NCI-H1436 treated with DMSO at 0.1 percent for 48 hours (cell line): ENCODE results near the gene SNX32.
A peak's percentile ranks its signal among the peaks of the same experiment; 100 is the strongest.

ENCODE experiments used
- DNase-seq: peaks from one replicate; lab custom pipeline; 2025; lab: John Stamatoyannopoulos, UW

Gene SNX32

DNA sequence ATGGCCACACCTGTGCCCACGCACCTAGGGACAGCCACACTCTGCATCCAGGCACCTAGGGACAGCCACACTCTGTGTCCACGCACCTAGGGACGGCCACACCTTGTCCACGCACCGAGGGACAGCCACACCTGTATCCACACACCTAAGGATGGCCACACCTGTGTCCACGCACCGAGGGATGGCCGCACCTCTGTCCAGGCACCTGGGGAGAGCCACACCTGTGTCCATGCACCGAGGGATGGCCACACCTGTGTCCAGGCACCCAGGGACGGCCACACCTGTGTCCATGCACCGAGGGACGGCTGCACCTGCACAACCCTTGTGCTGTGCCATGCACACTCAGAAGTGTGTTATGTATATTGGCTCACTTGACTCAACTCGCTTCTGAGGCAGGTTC lies 36.1 kb upstream of the SNX32 start:
- no peak for DNase-seq

DNA sequence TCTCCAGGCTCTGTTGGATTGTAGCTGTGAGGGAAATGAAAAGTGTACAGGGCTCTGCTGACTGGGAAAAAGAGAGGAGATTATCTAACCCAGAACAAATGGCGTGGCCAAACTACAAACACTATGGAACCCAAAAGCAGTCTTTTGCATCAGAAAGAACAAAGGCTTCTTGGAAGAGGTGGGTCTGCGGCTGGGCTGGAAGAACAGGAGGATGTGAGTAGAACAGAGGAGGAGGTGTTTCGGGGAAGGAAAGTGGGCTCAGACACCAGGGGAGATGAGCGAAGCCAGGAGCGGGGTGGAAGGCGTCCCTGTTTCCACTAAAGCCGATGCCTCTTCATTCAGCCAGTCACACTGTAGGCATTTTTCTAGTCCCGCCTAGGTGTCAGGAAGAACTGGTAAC lies 34.9 kb upstream of the SNX32 start:
- DNase-seq: no peak

DNA sequence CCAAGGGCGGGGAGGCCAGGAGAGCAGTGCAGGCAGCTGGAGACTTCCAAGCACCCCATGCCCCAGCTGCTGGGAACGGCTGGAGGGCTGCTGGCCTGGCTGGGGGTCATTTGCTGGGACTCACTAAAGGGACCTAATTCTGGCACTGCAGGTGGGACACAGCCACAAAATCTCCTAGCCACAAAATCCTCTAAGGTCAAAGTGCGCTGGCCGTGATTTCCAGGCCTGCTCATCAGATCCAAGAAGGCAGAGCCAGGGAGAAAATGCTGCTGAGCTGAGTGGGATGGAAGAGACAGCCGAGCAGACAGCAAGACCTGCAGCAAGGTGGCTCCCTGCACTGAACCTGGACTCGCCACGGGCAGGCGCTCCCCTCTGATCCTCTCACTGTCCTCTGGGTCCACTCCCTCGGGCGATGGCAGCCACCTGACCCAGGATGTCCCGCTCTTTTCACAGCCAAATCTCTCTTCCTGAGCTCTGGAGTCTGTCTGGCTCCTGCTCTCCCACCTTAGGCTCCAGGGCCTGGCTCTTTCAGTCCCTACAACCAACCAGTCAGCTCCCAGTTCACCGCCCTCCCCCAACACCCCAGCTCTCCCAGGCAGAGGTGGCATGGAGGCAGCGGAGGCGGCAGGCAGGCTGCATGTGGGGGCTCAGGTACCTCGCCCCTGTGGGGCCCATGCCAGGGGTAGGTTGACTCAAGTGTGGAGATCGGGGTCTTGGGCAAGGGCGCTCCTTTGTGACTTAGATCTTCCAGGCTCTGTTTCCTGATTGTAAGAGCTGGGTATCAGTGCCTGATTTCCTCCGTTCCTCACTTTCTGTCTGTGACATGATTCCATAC lies 32.4 kb upstream of the SNX32 start:
- DNase-seq: no peak

DNA sequence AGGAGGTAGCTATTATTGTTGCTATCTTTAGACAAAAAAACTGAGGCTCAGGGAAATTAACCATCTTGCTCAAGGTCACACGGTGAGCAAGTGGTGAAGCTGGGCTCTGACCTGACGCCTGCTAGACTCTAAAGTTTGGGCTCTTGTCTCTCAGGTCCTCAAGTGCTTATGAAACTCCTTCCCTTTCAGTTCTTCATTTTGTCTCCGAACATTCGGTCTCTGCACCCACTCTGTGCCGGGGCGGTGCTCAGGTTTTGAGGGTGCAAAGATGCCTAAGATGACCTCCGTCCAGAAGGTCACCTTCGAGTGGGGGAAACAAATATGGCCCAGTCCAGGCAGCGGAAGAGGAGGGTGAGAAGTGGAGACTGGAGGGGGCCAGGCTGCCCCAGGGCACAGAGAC lies 30.9 kb upstream of the SNX32 start:
- no peak for DNase-seq

DNA sequence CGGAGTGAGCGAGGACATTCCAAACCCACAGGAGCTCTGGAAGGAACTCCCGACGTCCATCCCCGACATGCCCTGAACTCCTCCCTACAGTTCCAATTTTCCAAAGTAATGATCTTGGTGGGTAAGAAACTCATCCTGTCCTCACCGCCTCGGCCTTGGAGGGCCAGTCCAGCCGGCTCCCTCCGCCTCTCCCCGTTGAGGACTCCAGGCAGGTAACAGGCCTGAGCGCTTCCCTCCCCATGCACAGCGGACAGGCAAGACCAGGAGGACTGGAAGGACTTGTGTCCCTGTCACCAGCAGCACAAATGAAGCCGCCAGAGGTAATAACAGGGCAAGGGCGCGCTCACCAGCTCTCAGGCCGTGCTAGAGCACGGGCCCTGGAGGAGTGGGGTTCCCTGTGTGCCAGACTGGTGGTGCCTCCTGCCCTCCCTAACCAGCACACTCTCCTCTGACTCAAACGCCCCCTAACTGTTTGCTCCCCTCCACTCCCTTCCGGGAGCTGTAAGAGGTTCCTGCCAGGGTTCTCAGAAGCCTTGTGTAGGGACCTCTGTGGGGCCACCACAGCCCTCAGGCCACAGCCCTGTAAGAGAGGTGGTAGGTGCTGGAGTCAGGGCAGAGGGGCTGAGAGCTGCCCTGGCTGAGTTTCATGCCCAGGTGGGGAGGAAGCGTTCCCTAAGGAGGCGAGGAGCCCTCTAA lies 29.8 kb upstream of the SNX32 start:
- no peak for DNase-seq

DNA sequence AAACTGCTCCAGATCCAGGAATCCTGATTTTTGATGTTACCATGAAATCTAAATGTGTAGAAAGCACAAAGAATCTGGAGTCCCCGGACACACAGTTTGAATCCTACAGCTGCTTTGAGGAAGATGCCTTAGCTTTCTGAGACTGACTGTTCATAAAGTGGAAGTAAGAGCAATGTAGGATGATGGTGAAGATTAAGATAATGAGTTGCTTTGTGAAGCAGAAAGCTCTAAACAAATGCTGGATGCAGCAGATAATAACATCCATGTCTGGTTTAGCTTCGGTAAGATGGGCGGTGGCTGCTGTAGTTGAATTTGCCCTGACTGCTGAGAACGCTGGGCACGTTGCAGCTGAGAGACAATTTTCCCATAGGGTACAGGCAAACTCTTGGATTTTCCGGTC lies 26.8 kb upstream of the SNX32 start:
- no peak for DNase-seq

DNA sequence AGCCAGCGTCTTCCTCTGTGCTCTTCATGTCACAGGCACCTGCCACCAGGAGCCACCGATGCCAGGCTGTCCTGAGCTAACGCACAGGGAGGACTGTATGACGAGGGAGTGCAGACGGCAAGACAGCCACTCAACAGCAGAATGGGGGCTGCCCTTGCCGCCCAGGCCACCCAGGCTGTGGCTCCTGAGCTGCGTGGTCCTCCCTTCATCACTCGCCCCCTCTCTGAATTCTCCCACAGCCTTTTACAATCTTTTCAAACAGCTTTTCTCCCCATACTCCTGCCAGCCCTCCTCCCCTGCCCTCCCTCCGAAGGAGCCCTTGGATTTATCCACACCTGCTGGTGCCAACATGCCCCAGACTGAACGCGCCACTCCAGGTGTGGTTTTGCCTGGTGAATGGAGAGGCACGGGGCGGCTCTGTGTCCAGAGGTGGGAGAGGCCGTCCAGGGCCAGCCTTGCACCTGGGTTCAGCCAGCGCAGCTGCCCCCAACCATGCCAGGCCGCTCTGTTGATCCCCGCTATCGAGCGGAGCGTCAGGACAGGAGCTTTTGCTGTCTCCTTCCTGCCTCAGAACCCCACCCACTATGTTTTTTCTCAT lies 24.9 kb upstream of the SNX32 start:
- no peak for DNase-seq

DNA sequence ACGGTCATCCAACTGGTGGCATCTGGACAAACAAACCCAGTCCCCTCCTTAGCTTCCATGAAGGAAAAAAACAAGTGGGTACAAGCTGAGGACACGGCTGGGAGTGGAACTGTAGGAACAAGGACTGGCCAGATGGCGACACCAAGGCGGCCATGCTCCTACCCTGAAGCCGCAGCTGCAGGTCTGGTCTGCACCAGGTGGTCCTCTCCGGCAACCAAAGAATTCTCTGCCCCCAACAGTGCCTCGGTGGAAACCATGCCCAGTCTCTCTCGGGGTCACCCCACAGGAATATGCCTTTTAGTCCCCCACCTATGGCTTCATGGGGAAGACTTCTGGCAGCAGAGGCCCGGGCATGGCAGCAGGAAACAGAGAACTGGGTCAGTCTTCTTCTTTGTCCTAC lies 24.3 kb upstream of the SNX32 start:
- no peak for DNase-seq

DNA sequence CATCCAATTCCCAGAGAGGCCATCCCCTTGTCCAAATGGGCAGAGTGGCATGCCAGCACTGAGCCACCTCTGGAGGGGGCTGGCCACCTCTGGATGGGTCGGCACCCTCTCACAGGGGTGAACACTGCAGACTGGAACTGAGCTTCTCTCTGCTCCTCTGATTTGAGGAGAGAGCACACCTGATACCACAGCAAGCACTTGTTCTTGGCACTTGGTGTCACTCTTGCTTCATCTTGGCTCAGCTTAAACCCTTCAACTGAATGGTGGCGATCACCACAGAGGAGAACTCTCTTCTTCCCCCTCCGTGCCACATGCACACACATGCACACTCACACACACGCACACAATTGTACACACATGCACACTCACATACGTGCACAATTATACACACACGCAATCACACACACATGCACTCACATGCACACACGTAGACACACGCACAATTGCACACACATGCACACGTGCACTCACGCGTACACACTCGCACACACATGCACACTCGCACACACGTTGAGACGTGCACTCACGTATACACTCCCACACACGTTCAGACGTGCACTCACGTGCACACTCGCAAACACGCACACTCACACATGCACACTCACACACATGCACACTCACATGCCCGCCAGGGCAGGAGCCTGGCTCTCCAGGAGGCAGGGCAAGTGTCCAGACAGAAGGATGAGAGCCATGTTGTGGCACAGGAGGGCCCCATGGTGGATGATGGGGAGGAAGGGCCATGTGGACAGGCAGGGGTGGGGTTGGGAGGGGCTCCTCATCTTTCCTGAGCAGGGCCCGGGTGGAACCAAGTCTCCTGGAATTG lies 23.5 kb upstream of the SNX32 start:
- DNase-seq: no peak

DNA sequence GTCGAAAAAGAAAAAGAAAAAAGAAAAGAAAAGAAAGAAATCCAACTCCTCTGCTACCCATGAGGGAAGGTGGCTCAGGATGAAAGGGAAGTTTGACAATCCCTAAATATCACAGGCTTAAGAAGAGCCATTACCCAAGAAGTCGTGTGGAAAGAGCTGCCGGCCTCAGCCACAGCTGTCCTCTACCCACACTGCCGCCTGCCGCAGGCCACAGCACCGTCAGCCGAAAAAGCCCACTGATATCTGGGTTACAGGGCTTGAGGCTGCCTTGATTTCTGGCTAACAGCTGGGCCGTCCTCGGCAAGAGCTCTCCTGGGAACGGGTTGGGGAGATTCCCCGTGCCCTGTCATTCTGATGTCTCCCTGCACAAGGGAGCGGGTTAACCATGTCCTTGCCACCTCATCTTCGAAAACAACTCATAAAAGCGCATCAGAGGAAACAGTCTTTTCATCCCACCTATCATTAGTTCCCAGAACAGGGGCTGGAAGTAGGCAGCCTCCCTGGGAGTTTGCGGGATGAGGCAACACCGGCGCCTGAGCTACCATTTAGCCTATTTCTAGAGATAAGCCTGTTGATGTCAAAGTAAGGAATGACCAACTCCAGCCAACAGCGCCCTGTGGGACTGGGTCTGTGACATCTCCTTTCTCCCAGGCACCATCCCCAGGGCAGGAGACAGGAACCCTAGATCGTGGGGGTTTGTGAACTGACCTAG lies 21.8 kb upstream of the SNX32 start:
- no peak for DNase-seq

DNA sequence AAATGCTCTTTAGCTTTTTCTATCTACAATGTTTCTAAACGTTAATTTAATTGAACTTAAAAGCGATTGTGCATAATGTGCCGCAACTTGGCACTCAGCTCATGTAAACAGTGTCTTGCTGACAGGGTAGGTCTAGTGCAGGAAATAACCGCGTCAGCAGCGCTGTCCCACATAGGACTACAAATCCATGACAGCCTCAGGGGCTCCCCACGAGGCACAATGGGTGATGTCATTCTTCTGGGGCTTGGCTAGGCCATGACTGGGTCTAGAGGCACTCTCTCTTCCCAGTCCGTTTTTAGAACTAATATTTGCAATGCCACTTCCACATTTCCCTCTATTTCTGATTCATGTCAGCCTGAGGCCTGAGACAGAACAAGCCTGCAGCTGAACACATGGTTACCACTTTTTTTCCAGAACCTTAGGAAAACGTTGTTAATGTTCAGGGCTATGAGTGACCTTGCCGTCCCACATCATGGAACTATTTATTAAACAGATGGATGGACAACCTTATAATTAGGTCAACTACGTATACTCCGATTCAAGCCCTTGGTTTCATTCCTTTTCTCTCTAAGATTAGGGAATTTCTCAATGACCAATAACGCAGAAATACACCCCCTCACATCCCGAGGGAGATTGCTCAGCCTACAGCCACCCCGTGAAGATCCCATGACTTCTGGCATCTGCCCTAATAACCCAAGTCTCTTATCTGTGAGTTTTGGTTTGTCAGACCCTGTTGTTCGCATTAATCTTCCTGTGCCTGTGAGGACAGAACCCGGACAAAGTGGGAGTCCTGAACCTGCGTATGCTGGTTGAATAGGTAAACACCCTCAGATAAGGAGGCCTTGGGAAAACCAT lies 19.4 kb upstream of the SNX32 start:
- DNase-seq: no peak

DNA sequence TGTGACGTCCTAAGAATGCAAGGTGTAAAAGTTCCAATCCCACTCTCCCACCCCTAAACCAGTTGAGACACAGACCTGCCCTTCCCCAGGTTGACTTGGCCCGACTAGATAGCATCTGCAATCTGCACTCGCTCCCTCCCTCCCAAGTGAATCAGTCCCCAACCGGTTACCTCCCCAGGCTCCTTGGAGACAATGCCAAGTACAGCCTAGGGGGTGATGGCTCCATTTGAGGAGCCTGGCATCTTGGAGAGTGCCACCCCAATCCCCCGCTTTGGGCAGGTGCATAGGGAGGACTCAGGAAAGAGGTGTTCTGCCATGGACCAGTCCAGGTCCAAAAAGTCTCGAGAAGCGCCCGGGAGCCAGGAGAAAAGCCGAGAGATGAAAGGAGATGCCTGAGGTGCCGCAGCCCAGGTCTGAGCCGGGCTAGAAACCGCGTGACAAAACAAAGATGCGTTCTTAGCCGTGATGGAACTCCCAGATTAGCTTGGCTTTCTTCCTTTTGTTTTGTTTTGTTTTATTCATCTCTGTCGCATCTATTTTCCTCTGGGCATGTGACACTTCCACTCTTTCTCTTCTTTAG lies 18.7 kb upstream of the SNX32 start:
- no peak for DNase-seq

DNA sequence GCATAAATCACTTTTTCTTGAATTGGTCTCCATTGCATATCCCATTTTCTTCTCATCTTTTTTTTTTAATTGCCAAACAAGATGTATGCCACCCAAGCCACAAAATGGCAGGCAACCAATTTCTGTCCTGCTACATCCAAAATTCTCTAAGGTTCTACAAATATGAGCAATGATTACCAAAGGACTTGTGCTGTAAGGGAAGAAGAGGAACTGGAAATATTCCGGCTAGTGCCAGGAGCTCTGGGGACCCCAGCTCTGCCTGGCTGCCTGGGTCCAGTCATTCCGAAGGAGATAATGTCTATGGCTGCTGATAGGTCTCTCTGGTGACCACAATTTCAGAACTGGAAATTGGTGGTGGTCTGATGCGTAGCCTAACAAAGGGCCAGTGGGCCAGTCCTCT lies 17.1 kb upstream of the SNX32 start:
- no peak for DNase-seq

DNA sequence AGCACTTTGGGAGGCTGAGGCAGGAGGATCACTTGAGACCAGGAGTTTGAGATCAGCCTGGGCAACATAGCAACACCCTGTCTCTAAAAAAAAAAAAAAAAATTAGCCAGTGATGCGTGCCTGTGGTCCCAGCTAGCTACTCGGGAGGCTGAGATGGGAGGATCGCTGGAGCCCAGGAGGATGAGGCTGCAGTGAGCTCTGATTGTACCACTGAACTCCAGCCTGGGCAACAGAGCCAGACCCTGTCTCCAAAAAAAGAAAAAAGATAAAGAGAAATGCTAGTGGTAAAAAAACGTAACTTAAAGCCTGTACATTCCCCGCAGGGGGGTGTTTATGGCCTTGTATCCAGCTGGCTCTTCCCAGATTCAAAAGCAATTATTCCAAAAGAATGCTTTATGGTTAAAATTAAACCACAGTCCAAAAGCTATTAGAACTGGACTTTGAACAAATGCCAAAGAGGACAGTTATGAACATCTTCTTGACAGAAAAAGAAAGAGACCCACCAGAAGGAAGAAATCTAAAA lies 16.4 kb upstream of the SNX32 start:
- DNase-seq: no peak

DNA sequence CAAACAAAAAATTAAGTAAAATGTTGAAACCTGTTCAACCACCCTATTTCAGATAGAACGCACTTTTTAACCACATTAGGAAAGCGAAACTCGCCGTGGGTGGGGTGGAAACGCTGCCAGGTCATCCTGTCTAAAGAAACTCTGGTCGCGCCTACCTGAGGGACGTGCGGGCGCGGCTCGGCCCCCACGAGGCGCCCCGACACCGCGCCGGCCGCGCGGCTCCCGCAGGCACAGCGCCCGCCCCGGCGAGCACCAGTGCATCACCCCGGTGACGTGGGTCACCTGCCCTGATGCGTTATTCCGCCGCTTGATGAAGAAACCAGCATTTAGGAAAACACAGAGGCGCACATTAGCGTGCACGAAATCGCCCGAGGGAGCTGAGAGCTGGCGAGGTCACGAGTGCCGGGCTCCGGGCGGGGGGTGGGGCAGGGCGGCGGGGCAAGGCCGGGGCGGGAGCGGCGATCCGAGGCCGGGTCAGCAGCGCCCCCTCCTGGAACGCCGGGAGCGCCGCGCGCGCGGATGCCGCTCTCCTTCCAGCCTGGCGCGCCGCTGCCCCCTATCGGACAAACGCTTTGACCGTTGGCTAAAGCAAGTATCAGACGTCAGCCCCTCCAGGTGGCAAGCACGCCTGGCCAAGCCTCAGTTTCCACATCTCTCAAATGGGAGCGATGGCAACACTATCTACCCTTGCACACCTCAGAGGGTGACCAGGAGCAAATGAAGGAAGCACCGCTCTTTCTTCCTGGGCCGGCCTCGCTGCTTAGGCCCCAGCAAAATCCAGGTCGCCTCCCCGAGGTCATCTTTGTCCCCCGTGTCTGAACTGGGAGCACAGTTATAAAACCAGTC lies 15.7 kb upstream of the SNX32 start:
- DNase-seq: peak; percentile 52

DNA sequence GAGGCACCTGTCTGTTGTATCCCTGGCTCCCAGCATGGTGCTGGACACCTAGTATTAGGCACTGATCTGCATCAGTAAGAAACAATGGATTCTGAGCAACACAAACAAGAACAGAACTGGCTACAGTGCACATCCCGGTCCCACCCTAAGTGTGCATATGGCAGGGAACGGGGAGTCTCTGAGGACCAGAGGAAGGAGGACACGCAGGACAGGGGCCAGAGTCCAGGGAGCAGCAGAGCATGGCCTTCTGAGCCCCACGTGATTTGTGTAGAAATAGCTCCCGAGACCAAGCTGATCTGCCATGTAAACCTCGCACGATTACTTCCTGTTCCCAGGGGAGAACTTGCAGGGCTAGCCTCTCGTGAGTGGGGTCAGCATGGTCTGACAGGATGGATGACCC lies 12.7 kb upstream of the SNX32 start:
- no peak for DNase-seq

DNA sequence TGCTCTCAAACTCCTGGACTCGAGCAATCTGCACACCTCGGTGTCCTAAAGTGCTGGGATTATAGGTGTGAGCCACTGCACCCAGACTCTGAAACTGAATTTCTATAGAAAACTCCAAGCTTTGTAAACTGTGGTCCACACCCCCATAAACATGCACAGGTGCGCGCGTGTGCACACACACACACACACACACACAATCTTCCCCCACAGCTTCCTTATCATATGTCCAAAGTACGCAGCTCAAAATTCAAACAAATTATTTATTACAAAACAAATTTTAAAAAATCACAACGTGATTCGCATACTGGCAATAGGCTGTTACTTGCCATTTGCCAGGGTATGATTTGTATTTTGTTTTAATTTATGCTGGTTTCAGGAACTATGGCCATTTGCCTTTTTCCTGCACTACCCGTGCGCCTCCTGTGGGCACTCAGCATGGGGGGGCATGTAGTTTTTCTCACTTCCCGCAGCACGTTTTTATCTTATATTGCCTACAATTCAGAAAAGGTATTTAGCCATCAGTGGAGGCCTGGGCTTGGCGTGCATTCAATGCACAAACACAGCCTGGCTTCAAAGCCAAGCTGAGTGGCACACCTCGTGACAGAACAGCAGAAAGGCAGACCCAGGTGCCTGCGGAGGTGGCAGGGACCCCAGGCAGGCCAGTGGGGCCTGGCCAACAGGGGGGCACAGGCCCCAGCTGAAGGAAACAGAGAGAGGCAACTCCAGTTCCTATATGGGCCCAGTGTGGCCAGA lies 10.8 kb upstream of the SNX32 start:
- no peak for DNase-seq

DNA sequence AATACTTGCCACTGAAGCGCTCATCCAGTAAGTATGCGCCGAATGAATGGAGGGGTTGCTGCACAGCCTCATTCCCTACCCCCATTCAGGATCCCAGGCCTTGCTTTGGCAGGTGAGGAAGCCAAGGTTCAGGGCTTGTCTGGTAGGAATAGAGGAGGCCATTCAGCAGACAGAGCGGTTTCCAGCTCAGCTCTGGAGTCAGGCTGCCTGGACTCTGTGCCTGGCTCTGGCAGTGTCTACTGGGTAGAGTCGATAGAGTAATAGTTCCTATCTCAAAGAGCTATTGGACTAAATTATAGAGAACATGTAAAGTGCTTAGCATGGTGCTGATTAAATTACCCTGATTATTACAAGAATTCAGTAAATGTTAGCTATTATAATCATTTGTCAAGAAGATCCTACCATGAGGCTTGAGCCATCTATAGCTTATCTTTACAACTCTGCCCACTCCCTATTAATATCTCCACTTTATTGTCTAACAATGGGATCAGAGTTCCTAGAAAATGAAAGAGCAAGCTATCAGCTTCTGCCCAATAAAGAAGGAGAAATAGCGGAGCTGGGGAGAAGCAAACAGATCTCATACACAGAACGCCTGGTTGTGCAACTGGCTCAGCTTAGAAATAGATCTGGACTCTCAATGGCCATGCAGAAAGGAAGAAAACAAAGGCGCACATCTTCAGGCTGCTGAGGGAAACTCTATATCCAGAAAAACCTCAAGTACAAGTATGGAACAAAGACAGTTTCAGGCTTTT lies 6.6 kb upstream of the SNX32 start:
- DNase-seq: no peak
